ENCODE measurements around the gene GRIK4.

DNA sequence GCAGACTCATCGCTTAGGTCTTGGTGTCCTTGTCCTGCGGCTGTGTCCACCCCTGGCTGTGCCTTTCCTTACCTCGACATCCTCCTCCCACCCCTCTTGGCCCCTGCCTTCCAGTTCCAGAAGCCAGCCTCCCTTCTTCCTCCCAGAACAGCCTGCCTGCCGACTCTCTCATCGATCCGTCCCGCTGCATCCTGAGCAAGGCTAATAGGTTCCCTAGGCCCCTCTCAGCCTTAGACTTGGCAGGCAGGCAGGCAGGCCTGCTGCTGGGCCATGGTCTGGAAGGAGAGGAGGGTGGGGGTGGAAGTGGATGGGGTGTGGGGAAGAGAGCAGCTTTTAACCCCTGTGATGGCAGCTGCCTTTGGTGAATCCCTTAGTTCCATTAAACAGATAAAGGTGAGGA, 315.6 kb downstream of the GRIK4 start:
- TF ChIP-seq POLR2AphosphoS5 (IDR thresholded peaks at IDR 0.05; ENCODE audit: low read depth, low read length), result no peak
- no peak for TF ChIP-seq TAF1 (IDR thresholded peaks at IDR 0.05; ENCODE audit: borderline replicate concordance, insufficient read depth, low read length)

Measured in PFSK-1 (cell line).